GM20000 (cell line): ENCODE data around the gene ZBTB7A.

ENCODE experiments used
- DNase-seq: peaks from one replicate; pipeline ENCODE4 v3.0.0; 2012; ENCODE audit warnings: low spot score
- TF ChIP-seq, protein P1 (sequence below): IDR thresholded peaks from 2 replicates; pipeline ENCODE4 v1.5.1; 2012; ENCODE audit warnings: mild to moderate bottlenecking, control low read depth; ENCODE audit errors: extremely low read depth, missing control alignments

The ZBTB7A gene

DNA sequence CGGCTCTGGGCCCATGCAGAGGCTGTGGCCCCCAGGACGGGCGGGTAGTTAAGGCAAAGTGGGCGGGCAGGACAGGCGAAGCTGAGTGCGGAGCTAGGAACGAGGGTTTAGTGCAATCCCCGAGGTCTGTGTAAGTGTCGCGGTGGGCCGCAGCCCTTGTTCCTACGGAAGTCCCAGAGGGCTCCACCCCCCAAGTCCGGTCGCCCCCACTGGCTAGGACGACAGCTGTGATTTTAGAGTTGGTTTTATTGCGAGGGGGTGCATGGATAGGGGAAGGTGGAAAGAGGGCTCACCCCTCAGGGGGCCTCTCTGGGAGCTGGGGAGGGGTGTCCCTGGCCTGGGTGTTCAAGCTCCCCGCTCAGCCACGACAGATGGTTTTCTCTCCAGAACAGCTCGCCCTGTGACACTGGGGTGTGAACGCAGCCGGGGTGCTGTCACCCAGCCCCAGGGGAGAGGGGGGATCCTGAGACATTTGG lies 21.7 kb downstream of the ZBTB7A start:
- DNase-seq: no peak
- TF ChIP-seq, protein P1, sequence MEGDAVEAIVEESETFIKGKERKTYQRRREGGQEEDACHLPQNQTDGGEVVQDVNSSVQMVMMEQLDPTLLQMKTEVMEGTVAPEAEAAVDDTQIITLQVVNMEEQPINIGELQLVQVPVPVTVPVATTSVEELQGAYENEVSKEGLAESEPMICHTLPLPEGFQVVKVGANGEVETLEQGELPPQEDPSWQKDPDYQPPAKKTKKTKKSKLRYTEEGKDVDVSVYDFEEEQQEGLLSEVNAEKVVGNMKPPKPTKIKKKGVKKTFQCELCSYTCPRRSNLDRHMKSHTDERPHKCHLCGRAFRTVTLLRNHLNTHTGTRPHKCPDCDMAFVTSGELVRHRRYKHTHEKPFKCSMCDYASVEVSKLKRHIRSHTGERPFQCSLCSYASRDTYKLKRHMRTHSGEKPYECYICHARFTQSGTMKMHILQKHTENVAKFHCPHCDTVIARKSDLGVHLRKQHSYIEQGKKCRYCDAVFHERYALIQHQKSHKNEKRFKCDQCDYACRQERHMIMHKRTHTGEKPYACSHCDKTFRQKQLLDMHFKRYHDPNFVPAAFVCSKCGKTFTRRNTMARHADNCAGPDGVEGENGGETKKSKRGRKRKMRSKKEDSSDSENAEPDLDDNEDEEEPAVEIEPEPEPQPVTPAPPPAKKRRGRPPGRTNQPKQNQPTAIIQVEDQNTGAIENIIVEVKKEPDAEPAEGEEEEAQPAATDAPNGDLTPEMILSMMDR: no peak

DNA sequence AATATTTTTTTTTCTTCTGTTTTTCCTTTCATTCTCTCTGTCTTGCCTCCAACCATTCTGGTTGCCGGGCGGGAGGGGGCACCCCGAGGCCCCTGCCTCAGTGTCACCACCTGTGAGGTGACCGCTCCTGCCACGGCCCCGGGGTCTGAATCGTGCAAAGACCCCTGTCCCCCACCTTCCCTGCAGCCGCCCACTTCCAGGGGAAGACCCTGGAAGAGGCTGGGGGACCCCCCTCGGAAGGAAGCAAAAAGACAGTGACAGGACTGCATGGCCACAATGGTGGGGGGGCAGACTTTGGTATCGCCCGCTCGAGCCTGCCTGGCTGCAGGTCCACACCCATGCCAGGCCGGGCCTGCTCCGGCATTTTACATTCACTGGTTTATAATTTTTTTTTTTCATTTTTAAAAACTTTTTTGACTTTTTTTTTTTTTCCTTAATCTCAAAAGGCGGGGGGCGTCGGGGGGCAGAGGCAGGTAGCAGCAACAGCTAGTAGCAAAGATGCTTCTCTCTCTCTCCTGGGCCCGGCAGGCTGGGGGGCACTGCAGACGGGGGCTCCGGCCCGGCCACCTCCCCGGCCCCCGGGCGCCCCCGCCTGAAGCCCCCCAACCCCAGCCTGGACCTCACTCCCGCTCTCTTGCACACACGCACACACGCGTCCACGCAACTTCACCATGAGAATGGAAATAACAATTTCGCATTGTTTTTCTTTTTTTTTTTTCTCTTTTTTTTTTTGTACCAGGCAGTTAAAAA lies 22.6 kb downstream of the ZBTB7A start:
- TF ChIP-seq, protein P1: no peak
- DNase-seq: no peak

DNA sequence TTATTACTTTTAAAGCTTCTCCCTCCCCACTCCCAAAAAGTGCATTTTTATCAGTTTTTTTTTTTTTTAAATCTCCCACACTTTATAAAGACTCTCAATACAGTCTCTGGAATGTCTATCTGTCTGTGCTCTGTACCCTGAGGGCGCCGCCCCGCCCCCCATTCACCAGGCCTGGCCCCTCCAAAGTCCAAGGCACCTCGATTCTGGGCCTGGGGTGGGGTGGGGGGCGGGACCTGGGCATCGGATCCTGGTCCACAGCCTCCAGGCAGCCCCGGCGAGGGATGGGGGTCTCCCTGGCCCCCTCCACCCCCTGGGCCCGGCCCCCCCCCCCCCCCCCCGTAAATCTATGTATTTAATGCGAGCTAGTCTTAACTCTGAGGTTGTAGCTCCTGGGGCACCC lies 23.3 kb downstream of the ZBTB7A start:
- TF ChIP-seq, protein P1: no peak
- no peak for DNase-seq

DNA sequence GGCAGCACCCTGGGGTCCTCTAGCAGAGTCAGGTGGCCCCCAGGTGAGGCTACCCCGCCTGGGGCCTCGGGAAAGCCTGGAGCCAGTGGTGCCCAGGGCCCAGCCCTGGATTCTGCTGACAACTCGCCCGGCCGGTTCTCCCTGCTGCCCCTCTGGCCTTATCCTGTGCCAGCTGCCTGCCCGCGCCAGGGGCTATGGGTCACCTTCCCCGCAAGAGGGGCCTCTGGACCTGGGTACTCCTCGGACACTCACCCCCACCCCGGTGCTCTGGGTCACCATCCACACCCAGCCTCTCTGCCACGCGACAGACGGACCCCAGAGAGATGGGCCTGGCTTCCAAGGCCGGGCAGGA lies 24.0 kb downstream of the ZBTB7A start:
- no peak for DNase-seq
- TF ChIP-seq, protein P1: no peak

DNA sequence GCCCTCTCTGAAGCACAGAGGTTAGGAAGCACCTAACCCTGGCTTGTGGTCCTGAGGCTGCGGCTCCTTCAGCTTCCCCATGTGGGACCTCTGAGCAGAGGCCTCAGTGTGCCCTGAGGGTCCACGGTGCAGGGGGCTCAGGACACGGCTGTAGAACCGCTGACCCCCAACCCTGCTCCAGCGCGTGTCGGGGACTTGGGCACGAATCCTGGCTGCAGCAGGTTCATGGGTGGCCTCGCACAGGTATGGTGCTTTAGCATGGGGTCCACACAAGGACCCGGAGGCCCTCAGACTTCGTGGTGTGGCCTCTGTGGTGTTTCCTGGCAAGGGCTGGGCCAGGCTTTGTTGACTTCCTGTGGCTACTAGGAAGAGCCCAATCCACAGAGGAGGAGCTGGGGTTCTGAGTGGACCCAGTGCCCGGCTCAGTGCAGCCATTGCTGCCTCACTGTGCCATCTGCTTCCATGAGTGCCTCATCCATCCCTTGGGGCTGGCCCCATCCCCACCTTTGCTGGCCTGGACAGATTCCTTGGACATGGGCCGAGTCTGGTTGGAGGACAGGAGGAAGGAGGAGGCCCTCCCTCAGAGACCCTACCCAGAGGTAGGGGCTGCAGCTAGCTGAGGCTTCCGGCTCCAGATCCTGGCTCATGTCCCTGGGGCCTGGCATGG lies 24.5 kb downstream of the ZBTB7A start:
- no peak for DNase-seq
- TF ChIP-seq, protein P1: no peak

DNA sequence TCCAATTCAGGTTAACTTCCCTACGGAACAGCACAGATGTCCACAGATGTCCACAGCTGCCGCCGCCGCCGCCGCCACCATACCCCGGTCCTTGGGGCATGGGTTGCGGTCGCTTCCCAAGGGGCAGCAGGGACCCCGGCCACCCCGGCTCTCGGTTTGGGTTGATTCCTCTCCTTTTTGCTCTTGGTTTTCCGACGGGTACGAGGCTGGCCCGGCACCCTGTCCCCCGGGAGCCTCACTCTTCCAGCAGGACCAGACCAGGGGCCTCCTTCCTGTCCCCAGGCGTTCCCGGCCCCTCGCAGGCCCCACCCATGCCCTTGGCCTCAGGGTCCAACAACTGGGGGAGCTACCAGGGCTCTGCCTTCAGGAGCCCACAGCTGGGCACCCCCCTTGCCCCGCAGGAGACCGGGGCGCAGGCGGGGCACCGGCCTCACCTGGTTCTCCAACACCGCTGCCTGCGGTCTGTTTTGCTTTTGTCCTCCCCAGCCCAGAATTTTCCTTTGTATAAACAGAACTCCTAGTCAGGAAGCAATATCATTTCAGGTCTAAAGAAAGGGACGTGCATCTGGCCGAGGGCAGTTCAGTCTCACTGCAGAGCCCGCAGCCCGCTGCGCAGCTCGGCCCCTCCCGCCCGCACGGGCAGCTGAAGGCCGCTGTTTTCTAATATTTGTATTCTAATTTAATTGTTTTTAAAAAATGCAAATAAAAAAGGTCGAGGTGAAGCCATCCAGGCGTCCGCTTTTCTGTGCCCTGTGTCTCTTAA lies 27.9 kb downstream of the ZBTB7A start:
- TF ChIP-seq, protein P1: no peak
- DNase-seq: no peak

DNA sequence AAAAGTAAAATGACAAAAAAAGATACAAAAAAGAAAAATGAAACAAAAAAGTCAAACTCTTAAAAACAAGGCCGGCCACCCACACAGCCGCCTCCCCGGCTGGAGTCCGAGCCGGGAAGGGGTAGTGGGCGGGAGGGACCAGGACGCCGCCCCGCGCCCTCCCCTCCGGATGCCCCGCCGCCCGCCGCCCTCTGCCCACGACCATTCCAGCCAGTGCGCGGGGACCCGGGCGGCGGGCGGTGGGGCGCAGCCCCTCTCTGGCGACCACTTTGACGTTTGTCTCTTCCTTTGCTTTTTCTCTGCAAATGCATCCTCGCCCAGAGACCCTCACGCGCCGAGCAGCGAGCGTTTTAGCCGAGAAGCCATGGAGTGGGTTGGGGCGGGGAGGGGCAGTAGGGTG lies 28.6 kb downstream of the ZBTB7A start:
- no peak for DNase-seq

More for the DNA sequence above, 28.6 kb downstream of the ZBTB7A start:
- TF ChIP-seq, protein P1: no peak
